MM.1S (cell line): ENCODE measurements around the gene TTLL1.

Experiments used
- DNase-seq: peaks from one replicate; pipeline ENCODE4 v3.0.0-alpha.2; 2015
- H2AFZ ChIP-seq: fragments of 300-600 bp; sonication (generic); 2 replicates; pipeline ENCODE4 v1.6.0; 2016; ENCODE audit warnings: antibody characterized with exemption, low read length
- H3F3A ChIP-seq: fragments of 300-600 bp; sonication (generic); 2 replicates; pipeline ENCODE4 v1.6.1; 2016; ENCODE audit warnings: mild to moderate bottlenecking, antibody characterized with exemption, low read length, moderate library complexity, mixed read lengths; ENCODE audit not compliant: insufficient read depth
- H3K27ac ChIP-seq: fragments of 300-600 bp; sonication (generic); 2 replicates; pipeline ENCODE4 v1.5.1; 2016; ENCODE audit warnings: mild to moderate bottlenecking, low read length
- H3K27me3 ChIP-seq: fragments of 300-600 bp; sonication (generic); replicated peaks from 2 replicates; pipeline ENCODE4 v1.6.0; 2016; ENCODE audit warnings: low read length; ENCODE audit not compliant: insufficient read depth
- H3K36me3 ChIP-seq: fragments of 300-600 bp; sonication (generic); replicated peaks from 2 replicates; pipeline ENCODE4 v1.6.1; 2016; ENCODE audit warnings: mild to moderate bottlenecking, low read length, mixed read lengths; ENCODE audit not compliant: insufficient read depth
- H3K4me1 ChIP-seq: fragments of 300-600 bp; sonication (generic); 2 replicates; pipeline ENCODE4 v1.6.1; 2016; ENCODE audit warnings: low read length, mixed read lengths
- H3K4me2 ChIP-seq: fragments of 300-600 bp; sonication (generic); 2 replicates; pipeline ENCODE4 v1.6.0; 2016; ENCODE audit warnings: low read depth, low read length
- H3K4me3 ChIP-seq: fragments of 300-600 bp; sonication (generic); 2 replicates; pipeline ENCODE4 v1.5.1; 2016; ENCODE audit warnings: low read length, mixed read lengths
- H3K79me2 ChIP-seq: fragments of 300-600 bp; sonication (generic); 2 replicates; pipeline ENCODE4 v1.6.1; 2016; ENCODE audit warnings: mixed run types, low read length, mixed read lengths
- H3K9ac ChIP-seq: fragments of 300-600 bp; sonication (generic); 2 replicates; pipeline ENCODE4 v1.6.1; 2016; ENCODE audit warnings: low read length, mixed read lengths
- H3K9me2 ChIP-seq: fragments of 300-600 bp; sonication (generic); replicated peaks from 2 replicates; pipeline ENCODE4 v1.6.1; 2016; ENCODE audit warnings: mild to moderate bottlenecking, low read length, mixed read lengths; ENCODE audit not compliant: insufficient read depth
- H3K9me3 ChIP-seq: fragments of 300-600 bp; sonication (generic); replicated peaks from 2 replicates; pipeline ENCODE4 v1.6.1; 2016; ENCODE audit warnings: mild to moderate bottlenecking, low read length, mixed read lengths; ENCODE audit not compliant: insufficient read depth
- H4K20me1 ChIP-seq: fragments of 300-600 bp; sonication (generic); 2 replicates; pipeline ENCODE4 v1.6.1; 2016; ENCODE audit warnings: mild to moderate bottlenecking, low read length, moderate library complexity, mixed read lengths; ENCODE audit not compliant: insufficient read depth
- EZH2 ChIP-seq: fragments of 300-600 bp; sonication (generic); optimal IDR thresholded peaks from 2 replicates; pipeline ENCODE3; 2017; ENCODE audit warnings: low read depth, mild to moderate bottlenecking, antibody characterized with exemption, low read length, mixed read lengths
- EZH2phosphoT487 ChIP-seq: fragments of 300-600 bp; sonication (generic); IDR thresholded peaks from 2 replicates; pipeline ENCODE4 v1.6.1; 2018; ENCODE audit warnings: antibody characterized with exemption, low read length
- TF ChIP-seq, protein P1 (sequence below): fragments of 300-600 bp; sonication (generic); IDR thresholded peaks from 2 replicates; pipeline ENCODE4 v1.5.1; 2016; ENCODE audit warnings: antibody characterized with exemption, low read length, mixed read lengths

The TTLL1 gene

DNA sequence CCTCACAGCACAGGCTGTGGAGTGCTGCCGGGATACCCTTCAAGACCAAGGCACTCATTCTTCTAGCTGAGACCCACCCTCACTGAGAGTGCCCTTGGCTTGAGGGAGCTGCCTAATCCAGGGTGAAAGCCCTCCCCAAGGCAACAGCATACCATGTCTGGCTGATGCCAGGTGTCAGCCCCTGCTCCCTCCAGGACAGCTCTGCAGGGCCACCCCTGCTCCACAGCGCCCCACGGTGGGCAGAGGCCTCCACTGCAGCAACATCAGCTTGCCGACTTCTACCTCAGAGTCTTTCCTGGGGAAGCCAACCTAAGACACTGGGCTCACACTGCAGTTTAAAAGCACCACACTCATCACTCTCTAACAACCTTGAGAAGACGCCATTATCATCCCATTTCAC lies 29.0 kb downstream of the TTLL1 start:
- H4K20me1 ChIP-seq: no peaks in the 10 kb centered on the region
- no peak overlapping the region for H3K4me3 ChIP-seq
- DNase-seq: no peak
- H3K79me2 ChIP-seq: no peaks in the 10 kb centered on the region
- H3K9me2 ChIP-seq: no peaks in the 10 kb centered on the region
- no peaks in the 10 kb centered on the region for H3K36me3 ChIP-seq
- no peaks in the 10 kb centered on the region for H3K27me3 ChIP-seq
- H3F3A ChIP-seq: no peaks in the 10 kb centered on the region
- no peaks in the 10 kb centered on the region for H3K9me3 ChIP-seq
- no peak overlapping the region for H2AFZ ChIP-seq
- no peak overlapping the region for H3K9ac ChIP-seq
- no peaks in the 10 kb centered on the region for H3K4me1 ChIP-seq
- no peak overlapping the region for H3K4me2 ChIP-seq
- no peak overlapping the region for H3K27ac ChIP-seq
- TF ChIP-seq, protein P1, sequence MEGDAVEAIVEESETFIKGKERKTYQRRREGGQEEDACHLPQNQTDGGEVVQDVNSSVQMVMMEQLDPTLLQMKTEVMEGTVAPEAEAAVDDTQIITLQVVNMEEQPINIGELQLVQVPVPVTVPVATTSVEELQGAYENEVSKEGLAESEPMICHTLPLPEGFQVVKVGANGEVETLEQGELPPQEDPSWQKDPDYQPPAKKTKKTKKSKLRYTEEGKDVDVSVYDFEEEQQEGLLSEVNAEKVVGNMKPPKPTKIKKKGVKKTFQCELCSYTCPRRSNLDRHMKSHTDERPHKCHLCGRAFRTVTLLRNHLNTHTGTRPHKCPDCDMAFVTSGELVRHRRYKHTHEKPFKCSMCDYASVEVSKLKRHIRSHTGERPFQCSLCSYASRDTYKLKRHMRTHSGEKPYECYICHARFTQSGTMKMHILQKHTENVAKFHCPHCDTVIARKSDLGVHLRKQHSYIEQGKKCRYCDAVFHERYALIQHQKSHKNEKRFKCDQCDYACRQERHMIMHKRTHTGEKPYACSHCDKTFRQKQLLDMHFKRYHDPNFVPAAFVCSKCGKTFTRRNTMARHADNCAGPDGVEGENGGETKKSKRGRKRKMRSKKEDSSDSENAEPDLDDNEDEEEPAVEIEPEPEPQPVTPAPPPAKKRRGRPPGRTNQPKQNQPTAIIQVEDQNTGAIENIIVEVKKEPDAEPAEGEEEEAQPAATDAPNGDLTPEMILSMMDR: peak; percentile 49
- no peak for TF ChIP-seq EZH2

DNA sequence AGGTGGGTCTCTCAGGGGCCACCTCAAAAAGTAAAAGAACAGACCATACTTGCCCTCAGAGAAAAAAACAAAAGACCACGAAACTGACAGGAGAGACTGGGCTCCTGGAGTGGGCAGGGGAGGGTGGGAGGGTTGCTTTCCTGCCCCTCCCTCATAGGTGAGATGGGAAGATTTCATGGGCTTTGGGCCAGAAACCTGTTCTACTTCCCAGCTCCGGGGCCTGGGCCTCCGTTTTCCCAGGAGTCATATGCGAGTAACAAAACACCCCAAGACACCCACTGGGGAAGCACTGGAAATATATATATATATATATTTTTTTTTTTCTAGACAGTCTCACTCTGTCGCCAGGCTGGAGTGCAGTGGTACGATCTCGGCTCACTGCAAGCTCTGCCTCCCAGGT lies 31.6 kb downstream of the TTLL1 start:
- no peaks in the 10 kb centered on the region for H3K36me3 ChIP-seq
- H3K27ac ChIP-seq: no peak overlapping the region
- no peak overlapping the region for H3K4me3 ChIP-seq
- no peaks in the 10 kb centered on the region for H3K79me2 ChIP-seq
- TF ChIP-seq EZH2 (no peak), EZH2phosphoT487 (no peak)
- TF ChIP-seq, protein P1: no peak
- no peaks in the 10 kb centered on the region for H4K20me1 ChIP-seq
- no peak overlapping the region for H3K4me2 ChIP-seq
- no peaks in the 10 kb centered on the region for H3K9me2 ChIP-seq
- no peaks in the 10 kb centered on the region for H3F3A ChIP-seq
- no peaks in the 10 kb centered on the region for H3K27me3 ChIP-seq
- H2AFZ ChIP-seq: no peak overlapping the region
- H3K9me3 ChIP-seq: no peaks in the 10 kb centered on the region
- no peak for DNase-seq
- no peak overlapping the region for H3K9ac ChIP-seq
- no peaks in the 10 kb centered on the region for H3K4me1 ChIP-seq

DNA sequence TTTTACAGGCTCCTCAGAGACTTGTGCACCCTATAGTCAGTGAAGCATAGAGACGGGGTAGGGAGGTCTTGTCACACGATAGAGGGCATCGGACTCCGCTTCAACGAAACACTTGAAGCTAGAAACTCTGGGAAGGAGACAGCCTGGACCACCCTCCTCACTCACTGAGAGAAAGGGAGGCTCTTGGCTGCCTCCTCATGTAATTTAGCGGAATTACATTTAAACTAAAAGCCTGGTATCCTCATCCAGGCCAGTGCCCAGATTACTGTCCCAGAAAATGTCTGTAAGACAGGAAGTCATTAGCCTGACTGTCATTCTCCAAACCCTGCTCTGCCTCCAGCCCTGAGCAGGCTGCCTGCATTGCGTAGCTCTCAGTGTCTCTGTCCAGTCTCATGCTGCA lies 36.0 kb downstream of the TTLL1 start:
- H3K4me2 ChIP-seq: no peak overlapping the region
- H3K27me3 ChIP-seq: no peaks in the 10 kb centered on the region
- no peak for DNase-seq
- H3K9ac ChIP-seq: no peak overlapping the region
- H2AFZ ChIP-seq: no peak overlapping the region
- H4K20me1 ChIP-seq: no peaks in the 10 kb centered on the region
- no peak for TF ChIP-seq EZH2
- TF ChIP-seq, protein P1: no peak
- no peak for TF ChIP-seq EZH2phosphoT487
- no peak overlapping the region for H3K27ac ChIP-seq
- H3K36me3 ChIP-seq: no peaks in the 10 kb centered on the region
- no peak overlapping the region for H3K4me3 ChIP-seq
- no peaks in the 10 kb centered on the region for H3K9me3 ChIP-seq
- no peaks in the 10 kb centered on the region for H3K79me2 ChIP-seq
- no peaks in the 10 kb centered on the region for H3K4me1 ChIP-seq
- H3F3A ChIP-seq: no peaks in the 10 kb centered on the region
- no peaks in the 10 kb centered on the region for H3K9me2 ChIP-seq

DNA sequence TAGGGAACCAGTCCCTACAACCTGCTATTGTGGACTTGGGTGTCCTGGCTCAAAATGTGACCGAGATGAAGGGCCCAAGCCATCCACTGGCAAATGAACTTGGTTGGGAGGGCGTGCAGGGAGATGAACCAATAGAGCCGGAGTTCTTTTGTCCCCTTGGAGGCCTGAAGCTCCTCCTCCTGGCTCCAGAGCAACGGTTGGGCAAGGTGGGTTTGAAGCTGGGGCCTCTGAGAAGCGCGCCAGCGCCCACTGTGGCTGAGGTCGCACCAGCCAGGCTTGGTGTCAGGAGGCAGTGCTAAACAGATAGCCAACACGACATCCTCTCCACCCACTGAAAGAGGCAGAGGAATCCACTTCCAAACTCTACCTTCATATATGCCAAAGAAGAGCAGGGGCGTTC lies 38.2 kb downstream of the TTLL1 start:
- Histone ChIP-seq H3K4me3 (no peak overlapping the region), H3K36me3 (no peaks in the 10 kb centered on the region), H3K4me2 (no peak overlapping the region), H3K9me3 (no peaks in the 10 kb centered on the region), H3K4me1 (no peaks in the 10 kb centered on the region), H3F3A (no peaks in the 10 kb centered on the region), H4K20me1 (no peaks in the 10 kb centered on the region), H2AFZ (no peak overlapping the region), H3K79me2 (no peaks in the 10 kb centered on the region), H3K27ac (no peak overlapping the region), H3K9me2 (no peaks in the 10 kb centered on the region), H3K27me3 (no peaks in the 10 kb centered on the region), H3K9ac (no peak overlapping the region)
- TF ChIP-seq, protein P1: no peak
- TF ChIP-seq EZH2 (no peak), EZH2phosphoT487 (no peak)
- no peak for DNase-seq
